NCI-H1105 treated with DMSO at 0.1 percent for 48 hours (cell line): ENCODE results near the gene BAMBI.
A peak's percentile ranks its signal among the peaks of the same experiment; 100 is the strongest.

ENCODE experiments used
- DNase-seq: peaks from one replicate; lab custom pipeline; 2025; lab: John Stamatoyannopoulos, UW

BAMBI gene

DNA sequence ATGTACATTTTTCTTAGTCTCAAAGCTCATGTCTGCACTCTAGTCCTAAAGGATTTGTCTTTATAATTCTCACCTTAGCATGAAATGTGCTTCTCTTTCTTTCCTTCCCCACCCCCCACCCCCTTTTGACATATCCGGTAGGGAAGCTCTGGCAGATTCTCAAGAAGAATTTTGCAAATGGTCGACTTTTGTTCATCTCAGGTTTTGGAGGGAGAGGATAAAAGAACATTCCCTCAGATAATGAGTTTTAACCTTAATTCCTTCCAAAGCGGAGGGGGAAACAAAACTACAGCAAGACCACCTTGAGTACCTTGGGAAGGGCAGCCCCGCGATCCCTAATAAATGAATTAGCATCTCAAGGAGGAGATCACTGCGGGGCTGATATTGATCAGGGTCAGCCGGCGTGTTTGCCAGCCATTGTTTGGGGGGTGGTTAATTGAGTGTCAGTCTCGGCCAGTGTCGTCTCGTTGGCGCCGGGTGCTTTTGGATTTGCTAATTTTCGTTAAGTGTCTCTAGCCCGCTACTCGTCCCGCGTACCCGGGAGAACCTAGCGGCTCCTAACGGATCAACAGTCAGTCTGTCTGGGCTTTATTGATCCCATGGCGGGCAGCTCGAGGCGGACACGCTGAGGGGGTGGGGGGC is 874 bp upstream of the BAMBI start:
- DNase-seq, result no peak

DNA sequence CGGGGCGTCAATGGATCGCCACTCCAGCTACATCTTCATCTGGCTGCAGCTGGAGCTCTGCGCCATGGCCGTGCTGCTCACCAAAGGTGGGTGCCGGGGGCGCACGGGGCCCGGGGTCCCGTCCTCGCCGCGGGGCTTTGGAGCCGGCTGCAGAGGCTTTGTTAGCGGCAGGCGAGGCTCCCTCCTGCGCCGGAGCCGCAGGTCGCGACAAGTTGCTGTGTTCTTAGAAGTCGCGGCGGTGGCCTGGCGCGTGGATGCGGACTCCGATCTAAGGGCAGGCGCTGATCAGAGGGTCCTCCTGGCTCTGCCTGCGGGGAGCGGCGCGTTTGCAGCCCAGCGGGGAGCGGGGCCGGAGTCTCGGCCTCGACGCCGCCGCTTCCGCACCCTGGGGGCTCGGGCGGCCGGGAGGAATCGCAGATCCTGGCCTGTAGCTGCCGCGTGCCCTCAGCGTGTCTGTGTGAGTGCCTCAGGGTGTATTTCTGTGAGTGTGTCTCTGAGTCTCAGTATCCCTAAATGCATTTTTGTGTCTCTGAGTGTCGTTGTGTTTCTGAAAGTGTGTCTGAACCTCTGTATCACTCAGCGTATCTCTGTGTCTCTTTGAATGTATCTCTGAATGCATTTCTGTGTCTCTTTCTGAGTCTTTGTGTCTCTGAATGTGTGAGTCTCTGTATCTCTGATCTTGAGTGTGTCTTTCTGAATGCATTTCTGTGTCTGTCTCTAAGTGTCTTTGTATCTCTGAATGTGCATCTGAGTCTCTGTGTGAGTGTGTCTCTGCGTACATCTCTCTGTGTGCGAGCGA is 766 bp downstream of the BAMBI start:
- DNase-seq, result no peak

DNA sequence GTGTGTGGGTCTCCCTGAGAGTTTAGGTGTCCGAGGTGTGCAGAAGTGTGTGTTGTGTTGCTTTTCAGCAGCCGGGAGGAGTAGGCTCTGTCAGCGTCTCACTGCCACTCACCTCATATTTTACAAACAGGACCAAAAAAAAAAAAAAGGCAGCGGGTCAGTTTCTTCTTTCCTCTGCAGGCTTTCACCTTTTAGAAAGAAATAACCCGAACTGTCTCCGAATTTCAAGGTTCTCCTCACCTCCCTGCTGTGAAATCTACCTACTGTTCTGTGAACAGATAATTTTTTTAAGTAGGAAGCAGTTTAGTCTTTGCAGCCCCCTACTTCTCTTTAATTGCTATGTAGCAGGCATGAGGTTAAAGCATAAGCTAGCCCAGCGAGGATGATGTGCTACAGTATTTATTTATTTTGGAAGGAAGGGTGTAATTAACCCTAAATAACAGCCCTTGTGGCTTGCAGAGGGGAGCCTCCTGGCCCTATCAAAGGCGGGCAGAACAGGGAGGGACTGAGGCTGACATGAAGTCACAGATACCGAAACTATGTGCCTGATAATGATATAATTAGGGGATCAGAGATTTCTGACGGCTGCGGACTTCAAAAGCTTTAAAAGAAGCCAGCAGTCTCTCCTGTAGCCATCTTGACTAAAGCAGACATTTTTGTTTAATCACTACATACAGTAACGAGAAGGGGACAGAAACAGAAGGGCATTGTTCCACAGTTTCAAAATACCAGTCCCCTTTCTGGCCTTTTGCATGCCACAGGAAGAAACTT is 1.6 kb downstream of the BAMBI start:
- peak; percentile 75 for DNase-seq

DNA sequence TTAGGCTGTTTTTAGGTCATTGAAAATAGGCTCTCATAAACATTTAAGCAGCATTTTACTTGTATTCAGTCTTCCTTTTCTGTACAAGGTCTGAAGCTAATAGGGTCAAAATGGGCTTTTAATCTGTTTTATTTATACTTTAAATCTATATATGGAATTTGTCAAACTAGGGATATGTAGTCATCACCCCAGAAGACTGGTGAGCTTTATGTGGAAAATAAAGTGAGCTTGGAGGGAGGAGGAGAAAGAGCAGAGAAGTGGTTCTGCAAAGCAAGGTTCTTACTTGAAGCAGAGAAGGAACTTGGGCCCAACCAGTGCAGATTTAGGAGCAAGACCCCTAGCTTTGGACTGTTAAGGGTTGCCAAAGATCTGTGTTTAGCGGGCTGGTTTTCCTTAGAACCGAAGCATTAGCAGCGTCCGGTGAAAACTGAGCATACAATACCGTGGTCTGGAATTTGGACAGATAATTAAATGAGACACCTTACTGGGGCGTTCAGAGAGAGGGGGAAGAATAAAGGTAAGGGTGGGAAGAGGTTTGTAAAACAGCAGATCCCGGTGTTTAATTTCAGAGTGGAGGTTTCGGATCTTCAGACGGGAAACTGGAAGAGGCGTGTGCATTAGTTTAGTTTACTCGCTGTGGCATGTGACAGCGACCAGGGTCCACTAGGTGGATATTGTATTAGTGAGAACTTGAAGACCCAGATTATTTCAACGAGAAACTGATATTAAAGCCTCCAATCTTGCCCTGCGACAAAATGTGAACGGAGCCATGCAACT is 2.4 kb downstream of the BAMBI start:
- no peak for DNase-seq

DNA sequence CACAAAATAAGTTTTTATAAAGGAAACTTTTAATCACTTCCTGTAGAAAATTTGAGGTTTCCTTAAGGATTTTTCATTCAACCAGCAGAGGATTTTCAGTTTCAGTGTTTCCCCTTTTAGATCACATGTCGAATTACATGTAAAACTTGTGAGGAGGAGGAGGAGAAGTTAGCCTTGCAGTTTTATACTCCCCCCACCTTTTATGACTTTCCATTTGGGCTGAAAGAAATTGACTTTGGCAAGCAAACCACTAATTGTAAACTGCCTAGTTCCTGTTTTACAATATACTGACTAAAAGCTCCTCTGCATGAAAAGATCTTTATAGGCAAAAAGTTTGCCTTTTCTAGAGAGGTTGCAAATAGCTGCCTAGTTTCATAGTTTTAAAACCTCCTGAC is 3.0 kb downstream of the BAMBI start:
- no peak for DNase-seq

DNA sequence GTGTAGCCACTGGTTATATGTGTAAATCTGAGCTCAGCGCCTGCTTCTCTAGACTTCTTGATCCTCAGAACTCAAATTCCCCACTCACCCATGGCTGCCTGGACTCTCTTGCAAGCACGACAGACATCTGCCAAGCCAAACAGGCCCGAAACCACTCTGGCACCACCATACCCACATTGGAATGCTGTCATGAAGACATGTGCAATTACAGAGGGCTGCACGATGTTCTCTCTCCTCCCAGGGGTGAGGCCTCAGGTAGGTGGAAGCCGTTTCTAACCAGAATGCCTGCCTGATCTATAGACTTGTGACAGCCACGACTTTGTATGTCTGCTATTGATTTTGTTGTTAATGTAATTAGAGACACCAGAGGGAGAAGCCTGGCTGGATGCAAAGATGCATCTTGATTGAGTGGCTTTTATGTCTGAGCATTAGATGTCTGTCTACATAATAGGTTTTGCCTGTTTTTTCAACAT is 4.0 kb downstream of the BAMBI start:
- no peak for DNase-seq

DNA sequence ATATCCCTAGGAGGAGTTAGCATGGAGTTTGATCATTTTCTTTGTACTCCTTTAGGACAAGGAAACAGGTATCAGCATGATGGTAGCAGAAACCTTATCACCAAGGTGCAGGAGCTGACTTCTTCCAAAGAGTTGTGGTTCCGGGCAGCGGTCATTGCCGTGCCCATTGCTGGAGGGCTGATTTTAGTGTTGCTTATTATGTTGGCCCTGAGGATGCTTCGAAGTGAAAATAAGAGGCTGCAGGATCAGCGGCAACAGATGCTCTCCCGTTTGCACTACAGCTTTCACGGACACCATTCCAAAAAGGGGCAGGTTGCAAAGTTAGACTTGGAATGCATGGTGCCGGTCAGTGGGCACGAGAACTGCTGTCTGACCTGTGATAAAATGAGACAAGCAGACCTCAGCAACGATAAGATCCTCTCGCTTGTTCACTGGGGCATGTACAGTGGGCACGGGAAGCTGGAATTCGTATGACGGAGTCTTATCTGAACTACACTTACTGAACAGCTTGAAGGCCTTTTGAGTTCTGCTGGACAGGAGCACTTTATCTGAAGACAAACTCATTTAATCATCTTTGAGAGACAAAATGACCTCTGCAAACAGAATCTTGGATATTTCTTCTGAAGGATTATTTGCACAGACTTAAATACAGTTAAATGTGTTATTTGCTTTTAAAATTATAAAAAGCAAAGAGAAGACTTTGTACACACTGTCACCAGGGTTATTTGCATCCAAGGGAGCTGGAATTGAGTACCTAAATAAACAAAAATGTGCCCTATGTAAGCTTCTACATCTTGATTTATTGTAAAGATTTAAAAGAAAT is 4.8 kb downstream of the BAMBI start:
- DNase-seq, result no peak

DNA sequence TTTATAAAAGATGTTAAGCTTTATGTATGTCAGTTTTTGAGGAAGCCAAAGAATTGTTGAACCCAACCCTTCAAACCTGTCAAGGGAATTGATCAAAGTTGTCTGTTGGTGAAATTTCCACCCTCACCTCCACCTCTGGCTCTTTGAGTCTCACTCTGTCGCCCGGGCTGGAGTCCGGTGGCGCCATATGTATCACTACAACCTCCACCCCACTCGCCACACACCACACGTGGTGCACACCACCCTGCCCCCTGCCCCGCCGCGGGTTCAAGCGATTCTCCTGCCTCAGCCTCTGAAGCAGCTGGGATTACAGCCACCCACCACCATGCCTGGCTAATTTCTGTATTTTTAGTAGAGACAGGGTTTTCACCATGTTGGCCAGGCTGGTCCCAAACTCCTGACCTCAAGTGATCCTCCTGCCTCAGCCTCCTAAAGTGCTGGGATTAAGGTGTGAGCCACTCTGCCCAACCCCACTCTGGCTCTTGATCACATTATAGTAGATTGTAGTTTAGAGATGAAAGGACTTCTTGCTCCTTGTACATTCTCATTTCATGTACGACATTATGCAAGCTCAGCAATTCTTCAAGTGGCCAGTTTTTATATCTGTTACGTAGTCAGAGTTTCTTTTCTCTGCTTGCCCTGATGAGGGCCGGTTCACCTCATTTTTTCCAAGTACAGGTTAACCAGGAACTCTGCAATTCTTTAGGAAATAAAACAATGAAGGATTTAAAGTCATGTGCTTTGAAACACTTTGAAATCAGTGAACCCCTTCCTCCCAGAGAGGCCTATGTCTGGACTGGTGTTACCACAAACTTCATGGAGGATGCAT is 7.0 kb downstream of the BAMBI start:
- no peak for DNase-seq

DNA sequence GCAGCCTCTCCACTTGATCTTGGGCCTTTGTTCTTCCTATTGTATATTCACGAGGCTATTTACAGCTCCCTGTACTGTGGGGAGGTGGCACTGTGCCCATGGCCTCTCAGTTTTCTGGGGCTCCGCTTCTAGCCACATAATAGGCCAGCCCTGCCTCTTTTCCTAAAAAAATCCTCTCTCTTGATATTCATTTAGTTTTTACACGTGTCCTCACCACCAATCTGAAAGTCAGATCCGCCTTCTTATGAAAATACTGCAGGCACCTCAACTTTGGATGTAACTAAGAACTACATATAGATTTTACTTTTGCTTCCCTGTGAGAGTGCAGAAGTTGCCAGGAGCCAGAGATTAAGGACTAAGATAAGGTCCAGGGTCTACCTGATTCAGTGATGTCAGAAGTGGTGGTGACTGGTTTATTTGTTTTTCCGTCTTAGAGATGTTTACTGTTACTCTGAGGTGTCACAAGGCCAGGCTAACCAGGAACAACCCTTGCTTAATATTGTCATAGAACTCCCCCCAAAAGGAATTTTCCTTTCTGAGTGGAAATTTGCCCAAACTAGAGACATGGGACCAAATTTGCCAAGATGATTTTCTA is 7.8 kb downstream of the BAMBI start:
- DNase-seq, result peak; percentile 15

DNA sequence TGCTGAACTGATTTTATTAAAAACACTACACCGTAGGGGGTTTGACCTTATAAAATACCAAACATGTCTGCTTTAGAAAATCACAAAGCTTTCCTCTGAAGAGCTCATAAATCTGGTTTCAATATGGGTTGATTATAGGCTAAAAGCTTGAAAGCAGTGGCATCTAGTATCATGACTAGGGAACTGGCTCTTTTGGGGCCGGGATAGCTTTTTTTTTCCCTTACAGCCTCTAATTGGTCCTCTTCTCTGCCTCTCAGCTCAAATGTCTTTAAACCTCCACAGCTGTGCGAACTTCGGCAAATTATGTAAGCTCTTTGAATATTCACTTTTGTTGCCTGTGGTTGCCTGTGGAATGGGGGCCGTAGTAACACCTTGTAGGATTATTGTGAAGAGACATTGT is 8.4 kb downstream of the BAMBI start:
- no peak for DNase-seq

DNA sequence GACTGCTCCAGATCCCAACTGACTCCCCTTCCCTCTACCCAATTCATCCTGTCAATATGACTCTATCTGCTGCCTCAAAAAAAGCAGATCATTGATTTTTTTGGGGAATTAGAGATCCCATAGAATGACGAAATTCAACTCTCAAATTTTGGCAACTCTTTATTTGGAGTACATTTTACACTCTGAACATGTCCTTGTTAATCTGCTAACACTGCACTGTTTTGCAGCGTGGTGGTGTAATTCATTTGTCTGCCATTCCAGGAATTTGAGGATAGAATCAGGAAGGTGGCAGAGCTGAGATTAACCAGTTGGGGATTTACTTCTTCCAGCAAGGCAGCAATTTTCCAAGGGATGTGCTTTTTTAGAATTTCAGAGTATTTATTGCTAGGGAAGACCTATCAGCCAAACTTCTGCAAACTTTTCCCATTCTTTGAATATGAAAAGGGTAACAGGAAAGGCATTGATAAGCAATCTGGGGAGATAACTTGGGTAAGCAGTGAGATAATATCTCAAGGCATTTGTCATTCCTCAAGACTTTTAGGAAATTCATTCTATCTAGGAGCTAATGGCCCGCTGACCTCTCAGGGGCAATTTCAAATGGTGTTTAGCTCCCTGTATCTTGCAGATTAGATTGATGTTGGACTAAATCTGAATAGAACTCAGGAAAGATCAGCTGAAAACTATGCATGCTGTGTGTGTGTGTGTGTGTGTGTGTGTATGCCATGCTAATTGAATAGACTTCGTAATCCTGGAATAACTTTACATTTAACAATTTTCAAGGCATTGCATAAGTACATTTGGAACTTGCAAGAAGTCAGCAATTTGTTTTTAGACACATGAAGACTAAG is 9.7 kb downstream of the BAMBI start:
- DNase-seq, result no peak

DNA sequence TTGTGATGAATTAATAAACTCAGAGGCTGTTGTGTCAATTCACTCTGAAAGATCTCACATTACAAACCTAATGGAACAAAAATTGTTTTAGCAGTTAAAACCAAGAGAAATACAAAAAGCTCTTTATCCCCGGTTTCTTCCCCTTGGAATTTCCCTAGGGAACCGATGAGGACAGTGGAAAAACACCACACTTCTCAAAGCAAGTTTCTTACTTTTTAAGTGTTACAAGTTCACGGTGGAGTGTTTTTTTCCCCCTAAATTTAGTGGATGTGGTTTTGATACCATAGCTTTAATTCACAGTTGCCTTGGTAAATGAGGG is 10.3 kb downstream of the BAMBI start:
- DNase-seq, result no peak

DNA sequence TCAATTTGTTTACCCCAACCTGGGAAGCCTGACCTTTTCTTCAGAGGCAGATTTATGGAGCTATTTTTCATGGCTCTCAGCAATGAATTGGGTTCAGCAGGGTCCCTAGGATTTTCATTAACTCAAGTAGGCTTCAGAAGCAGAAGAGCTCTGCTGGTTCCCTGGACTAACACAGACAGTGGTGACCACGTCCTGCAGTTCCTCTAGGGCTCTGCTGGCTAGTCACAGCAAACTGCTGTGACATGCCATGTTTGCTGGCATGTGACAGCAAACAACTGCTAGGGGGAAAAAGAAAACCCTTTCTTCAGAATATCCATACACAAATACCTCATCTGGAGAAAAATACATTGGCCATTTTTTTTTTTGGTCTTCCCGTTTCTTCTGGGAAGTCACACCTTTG is 13.2 kb downstream of the BAMBI start:
- no peak for DNase-seq

DNA sequence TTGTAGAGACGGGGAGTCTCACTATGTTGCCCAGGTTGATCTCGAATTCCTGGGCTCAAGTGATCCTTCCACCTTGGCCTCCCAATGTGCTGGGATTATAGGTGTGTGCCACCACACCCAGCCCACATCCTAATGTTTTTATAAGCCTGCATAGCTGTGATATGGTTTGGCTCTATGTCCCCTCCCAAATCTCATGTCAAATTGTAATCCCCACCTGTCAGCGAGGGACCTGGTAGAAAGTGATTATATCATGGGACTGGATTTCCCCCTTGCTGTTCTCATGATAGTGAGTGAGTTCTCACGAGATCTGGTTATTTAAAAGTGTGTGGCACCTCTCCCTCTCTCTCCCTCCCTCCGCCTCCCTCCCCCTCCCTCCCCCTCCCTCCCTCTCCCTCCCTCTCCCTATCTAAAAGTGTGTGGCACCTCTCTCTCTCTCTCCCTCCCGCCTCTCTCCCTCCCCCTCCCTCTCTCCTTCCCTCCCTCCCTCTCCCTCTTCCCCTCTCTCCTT is 13.9 kb downstream of the BAMBI start:
- DNase-seq, result no peak

DNA sequence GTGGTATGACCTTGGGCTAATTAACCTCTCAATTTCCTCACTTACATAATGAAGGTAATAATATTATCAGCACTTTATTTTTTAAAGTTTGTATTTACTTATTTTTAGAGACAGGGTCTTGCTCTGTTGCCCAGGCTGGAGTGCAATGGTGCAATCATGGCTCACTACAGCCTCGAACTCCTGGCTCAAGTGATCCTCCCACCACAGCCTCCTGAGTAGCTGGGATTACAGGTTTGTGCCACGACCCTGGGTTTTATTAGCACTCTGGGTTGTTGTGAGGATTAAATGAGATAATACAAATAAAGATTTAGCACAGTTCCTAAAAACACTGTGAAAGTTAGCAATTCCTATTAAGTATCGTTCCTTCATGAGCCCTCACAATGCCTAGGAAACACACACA is 14.7 kb downstream of the BAMBI start:
- no peak for DNase-seq

DNA sequence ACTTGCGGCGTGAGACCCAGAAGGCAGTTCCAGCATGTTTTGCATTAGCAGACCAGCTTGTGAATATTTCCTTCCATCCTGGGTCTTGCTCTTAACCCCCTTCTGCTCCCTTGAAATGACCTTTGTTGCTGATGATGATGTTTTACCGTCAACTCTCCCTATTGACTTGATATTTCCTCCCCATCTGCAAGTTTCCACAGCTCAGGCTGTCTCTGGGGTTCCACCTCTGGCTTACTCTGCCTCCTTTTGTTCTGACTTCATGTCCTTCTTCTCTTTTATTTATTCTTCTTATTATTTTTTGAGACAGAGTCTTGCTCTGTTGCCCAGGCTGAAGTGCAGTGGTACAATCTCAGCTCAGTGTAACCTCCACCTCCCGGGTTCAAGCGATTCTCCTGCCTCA is 17.2 kb downstream of the BAMBI start:
- no peak for DNase-seq

DNA sequence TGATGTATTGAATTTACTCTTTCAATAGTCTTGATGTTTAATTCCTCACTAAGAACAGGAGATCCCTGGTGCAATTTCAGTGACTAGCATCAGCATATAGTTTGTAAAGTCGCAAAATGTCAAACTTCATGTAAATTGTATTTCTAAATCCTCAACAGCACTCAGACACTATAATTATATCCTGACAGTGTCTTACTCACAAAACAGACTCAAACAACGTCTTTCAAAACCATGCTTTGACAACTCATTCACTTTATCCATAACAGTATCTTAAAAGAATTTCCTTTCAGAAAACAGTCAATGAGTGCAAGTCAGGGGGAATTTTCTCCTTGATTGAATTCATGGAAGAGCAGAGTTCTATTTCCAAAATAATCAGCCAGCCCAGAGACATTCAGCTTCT is 20.8 kb downstream of the BAMBI start:
- DNase-seq, result no peak

DNA sequence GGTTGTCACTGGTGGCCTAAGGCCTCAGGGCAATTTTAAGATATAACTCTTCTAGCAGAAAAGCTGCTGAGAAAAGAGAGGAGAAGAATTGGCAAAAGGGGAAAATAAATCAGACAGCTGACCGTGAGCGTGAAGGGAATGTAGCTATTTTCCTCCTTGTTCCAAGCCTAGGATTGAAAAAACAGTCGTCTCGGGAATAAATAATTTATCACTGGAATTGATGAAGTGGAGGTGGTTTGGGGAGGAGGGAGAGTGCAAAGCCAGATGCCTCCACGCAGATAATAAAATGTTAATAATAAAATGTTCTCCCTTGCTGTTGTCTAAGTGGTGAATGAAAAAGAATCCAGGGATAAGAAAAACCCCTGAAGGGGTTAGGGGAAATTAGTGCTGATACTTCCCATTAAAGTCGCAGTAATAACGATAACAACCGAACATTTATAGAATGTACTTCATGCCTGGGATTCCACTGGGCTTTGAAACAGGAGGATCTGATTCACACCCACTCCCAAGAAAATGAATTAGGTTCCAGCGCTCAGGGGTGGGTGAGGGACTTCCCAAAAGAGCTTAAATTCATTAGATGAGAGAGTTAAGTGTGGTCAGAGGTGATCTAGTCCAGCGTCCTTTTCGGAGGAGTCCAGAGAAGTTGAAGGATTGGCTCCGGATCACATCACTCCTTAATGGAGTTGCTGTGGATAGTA is 27.3 kb downstream of the BAMBI start:
- DNase-seq, result no peak
